GM12878 (cell line): ENCODE measurements around the gene EYA2.

ENCODE experiments used
- CEBPB ChIP-seq, 2 experiments: fragments of 150-350 bp in 1 of 2; IDR thresholded peaks; 2 replicates each; pipeline ENCODE4 v1.6.1; 2012 to 2014; ENCODE audit warnings: low read depth in 2 of 2, low read length in 2 of 2, borderline replicate concordance in 1 of 2, inconsistent platforms in 1 of 2
- CTCF ChIP-seq, 3 experiments: IDR thresholded peaks in 2 of 3; conservative IDR thresholded peaks in 1 of 3; 2 replicates each; pipeline ENCODE4 v1.5.1; 2011; ENCODE audit warnings: low read depth in 3 of 3, low read length in 3 of 3, mild to moderate bottlenecking in 3 of 3, control low read depth in 2 of 3, moderate library complexity in 2 of 3, inconsistent platforms in 1 of 3, mixed read lengths in 1 of 3; ENCODE audit not compliant: control insufficient read depth in 2 of 3, insufficient read depth in 1 of 3; ENCODE audit errors: extremely low read depth in 1 of 3
- ETV6 ChIP-seq, 2 experiments: fragments of 450-650 bp in 1 of 2; IDR thresholded peaks in 1 of 2; conservative IDR thresholded peaks in 1 of 2; 2 replicates each; pipeline ENCODE4 v1.6.1; 2014; ENCODE audit warnings: antibody characterized with exemption in 1 of 2, borderline replicate concordance in 1 of 2, low read depth in 1 of 2, mild to moderate bottlenecking in 1 of 2, moderate library complexity in 1 of 2

GRCh38 chr20:46954490-46955038, 59.9 kb downstream of the EYA2 start:
- no peak for TF ChIP-seq CTCF (IDR thresholded peaks at IDR 0.05 in 2 of 3, conservative IDR thresholded peaks at IDR 0.05 in 1 of 3; ENCODE audit: control insufficient read depth in 2 of 3, extremely low read depth in 1 of 3, insufficient read depth in 1 of 3, low read depth in 3 of 3, low read length in 3 of 3)
- no peak for TF ChIP-seq ETV6 (conservative IDR thresholded peaks at IDR 0.05 in 1 of 2, IDR thresholded peaks at IDR 0.05 in 1 of 2; ENCODE audit: borderline replicate concordance in 1 of 2, low read depth in 1 of 2)
- TF ChIP-seq CEBPB (IDR thresholded peaks at IDR 0.05; ENCODE audit: borderline replicate concordance in 1 of 2, low read depth in 2 of 2, low read length in 2 of 2) = no peak
